NK-92 treated with Interleukin-12 subunit alpha and Interleukin-12 subunit beta, amount 100 ng/mL, for 24 hours (cell line): ENCODE results near the gene CCIN.

ENCODE experiments used
- DNase-seq: peaks from one replicate; lab custom pipeline; 2025; lab: John Stamatoyannopoulos, UW

Gene CCIN

DNA sequence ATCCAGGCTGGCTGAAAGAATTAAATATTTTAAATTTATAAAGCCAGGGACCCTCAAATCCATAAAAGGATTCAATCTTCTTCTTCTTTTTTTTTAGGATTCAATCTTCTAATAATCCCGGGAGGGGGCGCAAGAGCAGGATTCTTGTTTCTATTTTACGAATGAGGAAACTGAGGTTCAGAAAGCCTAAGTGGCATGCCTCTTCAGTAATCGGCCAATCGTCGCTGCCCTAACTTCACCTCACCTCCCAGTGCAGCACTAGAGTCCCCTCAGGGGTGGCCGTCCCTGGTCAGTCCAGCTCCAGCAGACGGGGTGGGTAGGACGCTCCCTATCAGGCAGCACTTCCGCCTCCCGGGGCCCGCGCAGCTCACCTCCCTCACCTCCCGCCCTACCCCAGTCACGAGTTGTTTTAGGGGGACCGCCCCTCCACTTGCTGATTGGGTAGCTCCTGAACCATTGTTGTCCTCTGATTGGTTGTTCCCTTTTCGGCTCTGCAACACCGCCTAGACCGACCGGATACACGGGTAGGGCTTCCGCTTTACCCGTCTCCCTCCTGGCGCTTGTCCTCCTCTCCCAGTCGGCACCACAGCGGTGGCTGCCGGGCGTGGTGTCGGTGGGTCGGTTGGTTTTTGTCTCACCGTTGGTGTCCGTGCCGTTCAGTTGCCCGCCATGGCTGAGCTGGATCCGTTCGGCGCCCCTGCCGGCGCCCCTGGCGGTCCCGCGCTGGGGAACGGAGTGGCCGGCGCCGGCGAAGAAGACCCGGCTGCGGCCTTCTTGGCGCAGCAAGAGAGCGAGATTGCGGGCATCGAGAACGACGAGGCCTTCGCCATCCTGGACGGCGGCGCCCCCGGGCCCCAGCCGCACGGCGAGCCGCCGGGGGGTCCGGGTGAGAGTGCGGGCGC lies 21.5 kb downstream of the CCIN start, which contains the start of gene CLTA:
Gene CLTA, plus strand, starts transcription at position 534 of the 902 bp plus-strand sequence. Its CDS starts 136 bp downstream, at position 670.
- DNase-seq = peak; percentile 95

DNA sequence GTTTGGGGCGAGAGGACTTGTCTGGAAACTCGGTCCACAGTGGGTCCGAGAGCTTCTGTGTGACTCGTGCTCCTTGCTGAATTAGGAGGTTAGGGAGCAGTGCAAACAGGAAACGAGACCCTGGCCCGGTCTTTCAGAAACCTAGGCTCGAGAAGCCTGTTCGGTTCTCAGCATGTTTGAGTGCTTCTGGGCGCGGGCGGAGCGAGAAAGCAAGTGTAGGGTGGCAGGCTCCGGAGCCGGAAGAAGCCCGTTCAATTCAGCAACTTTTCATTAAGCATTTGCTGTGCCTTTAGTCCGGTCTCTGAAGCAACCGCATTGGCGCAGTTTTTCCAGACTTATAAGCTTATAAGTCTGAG lies 22.1 kb downstream of the CCIN start:
- peak; percentile 10 for DNase-seq

DNA sequence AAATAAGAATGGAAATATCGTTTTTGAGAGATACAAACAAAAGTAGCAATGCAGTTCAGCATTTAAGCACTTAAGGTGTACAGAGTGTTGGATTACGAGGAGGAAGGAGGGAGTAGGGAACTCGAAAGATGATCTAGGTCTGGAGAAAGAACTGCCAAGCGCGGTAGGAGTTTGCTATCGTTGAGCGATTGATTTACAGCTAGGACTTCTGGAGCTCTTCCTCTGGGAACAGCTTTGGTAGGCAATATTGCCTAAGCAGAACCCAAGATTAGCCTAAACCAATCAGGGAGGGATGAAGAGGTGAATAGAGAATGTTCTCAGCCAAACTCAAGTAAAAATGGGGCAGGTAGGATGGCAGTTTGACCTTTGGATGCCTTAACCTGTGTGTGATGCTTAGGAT lies 22.5 kb downstream of the CCIN start:
- no peak for DNase-seq

DNA sequence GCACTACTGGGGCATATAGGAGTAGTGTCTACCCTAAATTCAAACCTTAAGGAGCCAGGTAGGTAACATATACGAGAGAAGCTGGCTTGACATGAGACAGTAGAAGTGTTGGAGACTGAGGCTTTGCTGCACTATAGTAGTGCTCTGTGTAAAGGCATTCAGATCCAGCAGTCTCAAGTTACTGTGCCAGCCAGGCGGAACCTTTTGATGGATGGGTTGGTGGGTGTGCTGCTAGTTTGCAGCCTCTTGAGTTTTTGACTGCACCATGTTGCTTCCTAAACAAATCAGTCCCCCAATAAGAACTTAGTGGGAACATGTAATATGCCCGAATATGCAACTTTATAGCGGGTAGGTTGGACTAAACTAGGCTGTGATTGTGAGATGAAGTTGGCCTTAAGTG lies 23.0 kb downstream of the CCIN start:
- no peak for DNase-seq

DNA sequence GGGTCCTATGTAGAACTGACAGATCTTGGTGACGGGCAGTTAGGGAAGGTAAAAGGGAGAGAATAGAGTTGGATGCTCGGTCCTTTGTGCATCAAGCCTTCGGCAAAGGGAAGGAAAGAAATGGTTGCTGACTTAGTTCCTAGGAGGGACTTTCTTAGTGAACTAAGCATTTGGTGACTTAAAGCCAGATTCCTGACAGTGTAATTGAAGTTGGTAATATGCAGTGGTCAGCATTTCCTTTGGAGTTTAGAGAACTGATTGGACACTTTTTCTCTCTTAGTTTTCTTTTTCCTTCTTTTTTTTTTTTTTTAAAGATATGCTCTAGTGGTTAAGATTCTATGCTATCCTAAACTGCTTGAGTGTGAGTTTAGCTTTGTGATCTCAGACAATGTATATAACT lies 23.8 kb downstream of the CCIN start:
- DNase-seq = no peak

DNA sequence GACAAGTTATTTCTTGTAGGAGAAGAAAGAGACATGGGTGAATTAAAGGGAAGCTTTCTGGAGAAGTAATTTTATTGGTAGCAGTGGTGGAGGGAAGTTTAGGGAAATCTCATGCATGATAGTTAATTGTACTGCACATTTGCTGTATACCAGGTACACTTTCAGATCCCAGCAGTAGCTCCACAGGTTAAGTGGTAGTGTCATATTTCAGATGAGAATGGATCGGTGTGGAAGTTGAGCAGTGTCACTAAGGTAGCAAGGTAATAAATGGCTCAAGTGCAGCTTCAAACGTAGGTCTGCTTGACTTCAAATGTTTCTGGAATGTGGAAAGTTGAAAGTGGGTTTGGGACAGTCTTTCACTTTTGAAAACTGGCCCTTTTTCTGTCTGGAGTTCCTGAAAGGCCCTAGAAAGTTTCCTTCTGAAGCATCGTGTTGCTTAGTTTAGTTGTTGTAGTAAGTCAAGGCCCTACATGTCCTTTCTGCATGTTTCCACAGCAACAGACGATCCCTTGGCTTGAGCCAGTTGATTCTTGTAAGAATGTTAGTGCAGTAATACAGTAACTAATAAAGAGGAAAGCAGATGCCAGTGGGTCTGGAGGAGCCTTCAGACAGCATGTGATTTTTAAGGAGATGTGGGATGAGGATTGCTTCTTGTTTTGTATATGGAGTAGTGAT lies 25.3 kb downstream of the CCIN start:
- no peak for DNase-seq

DNA sequence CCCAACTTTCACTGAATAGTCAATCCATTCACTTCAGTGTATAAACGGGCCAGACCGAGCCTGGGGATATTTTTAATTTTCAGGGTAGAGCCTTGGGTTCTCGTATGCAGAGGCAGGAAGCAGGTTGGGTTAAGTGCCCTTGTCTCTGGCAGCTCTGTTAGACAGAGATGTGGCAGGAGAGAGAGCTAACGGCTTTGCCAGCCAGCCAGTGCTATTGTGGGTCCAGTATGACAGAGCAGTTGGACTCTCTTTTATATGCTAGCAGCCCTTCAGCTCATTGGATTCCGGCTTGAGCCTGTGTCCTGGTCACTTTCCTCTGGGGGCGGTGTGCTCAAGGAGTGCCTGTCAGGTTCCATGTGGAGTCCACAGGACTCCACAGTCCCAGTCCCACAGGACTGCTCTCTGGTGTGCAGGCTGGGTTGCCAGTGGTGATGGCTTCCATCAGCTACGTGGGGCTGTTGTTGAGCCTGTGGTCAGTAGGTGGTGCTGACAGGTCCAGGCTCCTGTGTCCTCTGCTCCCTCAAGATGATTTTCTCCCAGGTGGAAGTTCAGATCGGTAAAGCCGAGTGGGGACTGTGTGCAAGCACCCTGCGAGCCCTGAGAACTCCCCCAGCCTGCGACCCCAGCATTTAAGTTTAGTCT lies 35.8 kb downstream of the CCIN start:
- DNase-seq = no peak

DNA sequence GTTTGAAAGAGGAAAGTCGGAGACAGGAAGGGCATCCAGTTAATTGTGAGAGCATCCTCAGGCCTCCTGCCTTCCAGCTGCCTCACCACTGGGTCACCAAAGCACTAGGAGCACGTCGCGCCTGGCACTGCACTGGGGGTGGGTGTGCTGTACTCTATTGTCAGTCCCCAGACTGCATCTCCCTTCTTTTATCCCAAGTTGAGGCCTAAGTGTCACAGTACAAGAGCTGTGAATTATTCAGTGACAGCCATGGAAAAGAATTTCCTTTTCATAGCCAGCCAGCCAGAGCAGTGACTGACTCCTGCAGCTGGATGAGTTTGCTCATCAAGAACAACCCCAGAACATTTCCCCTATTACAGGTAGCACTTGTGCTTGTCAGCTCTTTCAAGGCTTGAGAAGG lies 37.8 kb downstream of the CCIN start:
- no peak for DNase-seq

DNA sequence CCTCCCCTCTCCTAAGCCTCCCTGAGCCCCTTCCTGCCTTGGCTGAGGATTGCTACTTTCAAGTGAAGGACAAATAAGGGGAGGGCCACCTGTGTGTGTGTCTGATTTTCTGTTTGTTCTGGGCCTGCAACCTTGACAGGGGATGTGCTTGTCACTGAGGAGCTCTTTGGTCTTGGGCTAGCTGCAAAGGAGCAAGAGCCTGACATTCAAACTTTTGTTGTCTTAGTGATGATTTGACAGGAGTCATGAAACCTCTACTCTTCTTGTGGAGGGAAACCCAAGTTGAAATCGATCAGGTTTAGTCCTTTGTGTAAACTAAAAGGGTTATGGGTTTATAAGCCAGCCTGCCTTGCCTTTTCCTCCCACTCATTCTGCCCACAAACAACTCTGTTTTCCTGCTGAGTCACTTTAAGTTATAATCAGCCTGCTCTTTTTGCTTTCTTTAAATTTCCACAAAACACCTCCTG lies 38.4 kb downstream of the CCIN start:
- no peak for DNase-seq

DNA sequence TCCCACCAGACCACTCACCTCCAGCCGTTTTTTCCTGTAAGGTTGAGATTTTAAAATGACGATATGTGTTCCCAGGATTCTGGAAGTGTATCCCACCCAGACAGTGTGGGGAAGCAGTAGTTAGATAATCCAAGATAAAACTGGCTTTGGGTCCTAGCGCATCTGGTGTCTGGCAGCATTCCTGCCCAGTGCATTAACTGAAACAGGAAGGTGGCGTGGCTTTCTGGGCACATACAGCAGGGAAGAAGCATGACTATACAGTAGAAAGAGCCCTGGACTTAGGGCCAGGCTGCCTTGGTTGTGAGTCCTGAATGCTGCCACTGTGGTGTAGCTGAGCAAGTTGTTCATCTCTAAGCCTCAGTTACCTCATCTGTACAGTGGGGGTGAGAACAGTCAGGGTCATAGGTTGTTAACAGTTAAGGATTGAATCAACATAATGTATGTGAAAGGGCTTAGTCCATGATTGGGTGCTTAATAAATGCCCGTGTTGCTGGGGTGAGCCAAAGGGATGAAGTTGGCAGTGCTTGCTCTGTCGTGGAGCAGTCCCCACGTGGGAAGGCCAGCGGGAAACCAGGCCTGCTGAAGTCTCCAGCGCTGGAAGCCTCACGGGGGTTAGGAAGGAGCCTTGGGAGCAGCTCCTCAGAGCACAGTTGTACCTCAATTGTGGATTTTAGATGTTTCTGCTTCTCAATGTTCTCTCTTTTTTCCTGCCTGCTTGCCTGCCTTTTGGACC lies 39.5 kb downstream of the CCIN start:
- DNase-seq = no peak

DNA sequence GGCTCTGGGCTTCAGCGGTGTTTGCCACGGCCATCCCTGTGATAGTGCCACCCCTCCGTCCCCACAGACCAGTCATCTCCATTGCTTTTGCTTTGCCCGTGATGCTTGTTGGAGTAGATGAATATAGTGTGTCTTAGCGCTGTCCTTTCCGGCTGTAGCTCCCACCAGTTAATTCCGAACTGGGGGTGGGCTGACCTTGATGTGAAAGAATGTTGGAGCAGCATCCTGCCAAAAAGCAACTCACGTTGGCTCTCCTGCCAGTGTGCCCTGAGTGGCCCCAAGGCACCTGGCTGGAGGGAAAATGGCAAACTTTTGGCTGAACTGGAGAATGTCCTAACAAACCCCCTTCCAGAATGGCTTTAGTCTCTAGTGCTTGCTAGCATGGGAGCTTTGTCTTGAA lies 41.5 kb downstream of the CCIN start:
- no peak for DNase-seq

DNA sequence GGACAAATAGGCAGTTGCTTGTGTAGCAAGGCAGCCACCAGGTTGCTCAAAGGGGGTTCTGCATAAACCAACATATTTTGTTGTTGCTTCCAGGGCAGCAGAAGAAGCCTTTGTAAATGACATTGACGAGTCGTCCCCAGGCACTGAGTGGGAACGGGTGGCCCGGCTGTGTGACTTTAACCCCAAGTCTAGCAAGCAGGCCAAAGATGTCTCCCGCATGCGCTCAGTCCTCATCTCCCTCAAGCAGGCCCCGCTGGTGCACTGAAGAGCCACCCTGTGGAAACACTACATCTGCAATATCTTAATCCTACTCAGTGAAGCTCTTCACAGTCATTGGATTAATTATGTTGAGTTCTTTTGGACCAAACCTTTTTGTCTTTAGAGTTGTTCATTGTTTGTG lies 42.3 kb downstream of the CCIN start:
- DNase-seq = no peak

DNA sequence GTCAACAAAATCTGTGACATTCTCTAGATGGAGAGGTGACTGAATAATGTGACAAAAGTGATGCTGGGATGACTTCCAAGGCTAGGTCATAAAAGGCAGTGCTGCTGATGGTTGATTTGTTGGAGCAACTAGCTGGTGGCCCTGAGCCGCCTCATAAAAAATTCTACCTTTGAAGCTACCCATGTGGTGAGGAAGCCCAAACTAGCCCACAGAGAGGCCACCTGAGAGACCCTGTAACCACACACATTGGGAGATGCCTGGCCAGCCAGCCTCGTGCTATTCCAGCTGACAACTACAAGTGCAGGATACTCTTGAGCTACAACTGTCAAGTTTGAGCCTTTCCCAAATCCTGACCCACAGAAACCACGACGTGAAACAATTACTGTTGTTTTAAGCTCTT lies 44.2 kb downstream of the CCIN start:
- DNase-seq = no peak

DNA sequence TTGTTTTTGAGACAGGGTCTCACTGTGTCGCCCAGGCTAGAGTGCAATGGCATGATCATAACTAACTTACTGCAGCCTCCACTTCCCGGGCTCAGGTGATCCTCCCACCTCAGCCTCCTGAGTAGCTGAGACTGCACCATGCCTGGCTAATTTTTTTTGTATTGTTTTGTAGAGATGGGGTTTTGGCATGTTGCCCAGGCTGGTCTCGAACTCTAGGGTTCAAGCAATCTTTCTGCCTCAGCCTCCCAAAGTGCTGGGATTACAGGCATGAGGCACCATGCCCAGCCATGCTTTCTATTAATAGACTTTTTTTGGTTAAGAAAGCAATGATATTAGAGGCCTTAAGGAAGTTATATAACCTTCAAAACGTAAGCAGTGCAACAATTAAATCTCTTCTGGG lies 44.8 kb downstream of the CCIN start:
- DNase-seq = no peak

DNA sequence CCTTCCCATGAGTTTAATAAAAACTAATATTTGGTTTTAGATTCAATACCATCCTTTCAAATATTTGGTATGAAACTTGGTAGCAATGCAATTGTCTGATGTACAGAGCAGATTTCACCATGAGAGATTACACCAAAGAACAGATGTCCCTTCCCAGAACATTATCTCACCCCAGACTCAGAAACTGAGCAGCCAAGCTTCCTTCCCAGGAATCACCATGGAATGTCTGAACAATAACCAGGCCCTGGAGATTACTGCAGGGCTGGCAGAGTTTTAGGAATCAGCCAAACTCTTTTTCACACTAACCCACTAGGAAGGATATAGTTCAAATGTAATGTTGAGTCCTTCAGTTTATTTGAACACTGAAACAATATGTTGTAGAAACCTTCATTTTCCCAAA lies 45.4 kb downstream of the CCIN start:
- DNase-seq = no peak

DNA sequence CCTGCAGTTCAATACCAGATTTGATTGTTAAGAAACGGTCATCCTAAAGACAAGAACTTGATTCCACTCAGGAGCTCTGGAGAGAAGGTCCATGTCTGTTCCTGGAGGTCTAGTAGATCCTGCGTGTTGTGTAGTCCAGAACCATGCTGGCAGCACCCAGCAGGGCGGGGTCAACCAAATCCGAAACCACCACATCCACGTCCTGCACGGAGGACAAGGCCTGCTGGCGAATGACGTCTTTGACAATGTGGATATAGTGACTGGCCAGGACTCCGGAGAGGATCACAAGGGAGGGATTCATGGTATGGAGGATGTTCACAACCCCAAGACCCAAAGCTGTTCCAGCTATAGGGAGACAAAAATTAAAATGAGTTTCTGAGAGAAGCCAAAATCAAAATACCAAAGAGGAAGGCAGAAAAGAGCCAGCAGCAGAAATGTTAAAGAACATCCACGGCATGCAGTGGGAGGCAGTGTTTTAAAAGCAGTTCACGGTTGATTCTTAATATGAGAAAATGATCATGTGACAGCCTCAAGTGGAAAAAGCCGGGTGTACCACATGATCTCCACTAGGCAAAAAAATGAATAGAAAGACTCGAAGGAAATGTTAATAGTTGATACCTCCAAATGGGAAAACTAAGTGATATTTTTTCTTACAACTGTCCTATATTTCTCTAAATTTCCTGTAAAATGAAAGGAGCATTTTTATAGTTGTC lies 48.2 kb downstream of the CCIN start:
- no peak for DNase-seq

DNA sequence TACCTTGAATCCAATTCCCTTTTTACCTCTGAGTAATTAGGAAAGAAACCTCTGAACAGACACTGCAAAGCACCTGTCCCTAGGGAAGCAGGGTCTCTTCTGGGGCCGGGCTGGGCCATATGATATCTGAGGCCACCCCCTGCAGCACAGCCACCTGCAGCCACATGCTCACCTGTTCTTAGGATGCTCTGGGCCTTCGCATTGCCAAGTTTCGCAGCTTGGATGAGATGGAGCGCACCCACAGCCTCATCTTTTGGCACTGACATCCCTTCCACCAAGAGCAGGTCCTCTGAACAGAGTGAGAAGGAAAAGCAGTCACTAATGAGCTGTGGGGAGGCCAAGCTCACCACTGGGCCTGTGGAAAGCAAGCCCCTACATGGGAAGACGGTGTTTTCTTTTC lies 48.8 kb downstream of the CCIN start:
- DNase-seq = no peak

DNA sequence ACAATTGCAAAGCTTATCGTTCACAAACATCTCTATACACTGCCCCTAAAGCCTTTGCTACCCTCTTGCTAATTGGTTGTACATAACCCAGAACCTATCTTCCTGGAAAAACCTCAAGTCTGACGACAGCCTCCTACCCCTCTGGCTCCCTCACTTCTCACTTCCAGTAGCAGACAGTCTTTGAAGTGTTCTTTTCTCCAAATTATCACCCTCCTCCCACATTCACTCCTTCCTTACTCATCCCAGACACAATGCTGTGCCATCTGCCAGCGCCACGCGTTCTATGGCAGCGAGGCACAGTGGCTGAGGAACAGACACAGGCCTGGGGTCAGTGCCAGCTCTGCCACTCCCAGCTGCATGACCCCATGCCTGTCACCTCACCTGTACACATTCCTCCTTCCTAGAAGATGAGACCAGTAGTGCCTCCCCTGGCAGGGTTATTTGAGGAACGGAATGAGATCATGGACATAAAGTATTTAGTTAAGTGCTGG lies 49.3 kb downstream of the CCIN start:
- no peak for DNase-seq
